BLaER1 (cell line): Measurements from ENCODE around the gene COX7C.

ENCODE experiments used
- H3K27ac ChIP-seq: shearing (Covaris generic); formaldehyde crosslinking; 2 replicates; pipeline ENCODE4 v1.8.1; 2022
- H3K27me3 ChIP-seq: shearing (Covaris generic); formaldehyde crosslinking; 2 replicates; pipeline ENCODE4 v1.8.1; 2022
- H3K36me3 ChIP-seq: shearing (Covaris generic); formaldehyde crosslinking; 2 replicates; pipeline ENCODE4 v1.8.1; 2022
- H3K4me1 ChIP-seq: shearing (Covaris generic); formaldehyde crosslinking; 2 replicates; pipeline ENCODE4 v1.8.1; 2022
- H3K4me2 ChIP-seq: shearing (Covaris generic); formaldehyde crosslinking; 2 replicates; pipeline ENCODE4 v1.8.1; 2022
- H3K4me3 ChIP-seq: shearing (Covaris generic); formaldehyde crosslinking; 2 replicates; pipeline ENCODE4 v1.8.1; 2022
- H3K9ac ChIP-seq: shearing (Covaris generic); formaldehyde crosslinking; 2 replicates; pipeline ENCODE4 v1.8.1; 2022
- H3K9me3 ChIP-seq: shearing (Covaris generic); formaldehyde crosslinking; 2 replicates; pipeline ENCODE4 v1.8.1; 2022
- H4K20me1 ChIP-seq: shearing (Covaris generic); formaldehyde crosslinking; 2 replicates; pipeline ENCODE4 v1.8.1; 2022
- Cebpa-rat ChIP-seq: shearing (Covaris generic); IDR thresholded peaks from 2 replicates; pipeline ENCODE4 v1.8.1; 2022

The COX7C gene

DNA sequence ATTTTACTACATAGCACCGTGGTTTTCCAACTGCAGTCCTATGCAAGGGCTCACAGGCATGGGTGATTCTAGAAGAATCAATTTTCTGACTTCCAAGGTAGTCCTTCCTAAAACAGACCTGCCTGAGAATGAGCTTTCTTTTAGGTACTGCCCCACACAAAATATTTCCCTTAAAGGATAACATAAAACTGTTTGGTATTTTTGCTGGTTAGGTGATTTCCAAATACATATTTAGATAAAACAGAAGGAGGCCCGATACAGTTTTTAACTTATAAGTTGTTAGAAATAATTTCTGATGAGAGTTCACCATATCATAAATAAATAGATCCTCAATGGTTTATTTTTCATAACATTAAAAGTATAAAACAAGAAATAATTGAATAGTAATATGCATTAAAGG, 46.4 kb downstream of the COX7C start:
- Histone ChIP-seq H3K4me1 (peaks cover 10% of the 10 kb centered on the region), H3K9me3 (no peaks in the 10 kb centered on the region), H4K20me1 (no peaks in the 10 kb centered on the region), H3K4me2 (no peak overlapping the region), H3K27me3 (no peaks in the 10 kb centered on the region), H3K9ac (no peak overlapping the region), H3K4me3 (no peak overlapping the region), H3K27ac (no peak overlapping the region), H3K36me3 (no peaks in the 10 kb centered on the region)
- TF ChIP-seq Cebpa-rat = no peak

DNA sequence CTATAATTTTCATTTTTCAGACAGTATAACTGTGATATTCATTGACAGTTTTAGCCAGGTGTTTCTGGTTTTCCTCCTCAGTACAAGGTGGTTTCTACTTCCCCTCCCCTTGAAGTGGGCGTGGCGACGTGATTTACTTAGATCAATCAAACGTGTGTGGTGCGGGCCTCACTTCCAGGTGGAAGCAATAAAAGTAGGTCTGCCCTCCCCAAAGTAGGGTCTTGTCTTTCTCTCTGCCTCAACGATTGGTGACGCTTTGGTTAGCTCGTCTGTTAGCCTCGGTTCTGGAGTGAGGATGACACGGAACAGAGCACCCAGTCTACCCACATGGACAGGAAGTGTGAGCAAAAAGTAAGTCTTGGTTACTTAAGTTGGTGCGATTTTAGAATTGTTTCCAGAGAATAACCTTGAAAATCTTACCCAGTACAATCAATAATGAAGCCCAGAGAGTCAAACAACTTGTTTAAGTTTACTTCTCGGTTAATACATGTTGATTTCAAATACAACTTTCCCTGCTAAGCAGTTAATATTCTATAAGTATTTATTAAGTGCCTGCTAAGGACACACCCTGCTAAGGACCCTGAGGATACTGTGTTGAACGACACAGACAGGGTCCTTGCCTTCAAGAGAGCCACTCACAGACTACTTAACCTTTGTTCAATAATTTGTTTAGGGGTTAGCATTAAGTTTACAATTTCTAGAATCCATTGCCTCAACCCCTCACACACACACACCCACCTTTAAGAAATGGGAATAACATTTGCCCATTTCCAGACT, 48.4 kb downstream of the COX7C start:
- Histone ChIP-seq H3K36me3 (no peaks in the 10 kb centered on the region), H3K4me2 (peak overlapping the region; percentile 56), H3K27ac (no peak overlapping the region), H3K4me3 (no peak overlapping the region), H3K27me3 (no peaks in the 10 kb centered on the region), H4K20me1 (no peaks in the 10 kb centered on the region), H3K9ac (no peak overlapping the region), H3K9me3 (no peaks in the 10 kb centered on the region), H3K4me1 (peaks cover 10% of the 10 kb centered on the region)
- TF ChIP-seq Cebpa-rat = no peak

DNA sequence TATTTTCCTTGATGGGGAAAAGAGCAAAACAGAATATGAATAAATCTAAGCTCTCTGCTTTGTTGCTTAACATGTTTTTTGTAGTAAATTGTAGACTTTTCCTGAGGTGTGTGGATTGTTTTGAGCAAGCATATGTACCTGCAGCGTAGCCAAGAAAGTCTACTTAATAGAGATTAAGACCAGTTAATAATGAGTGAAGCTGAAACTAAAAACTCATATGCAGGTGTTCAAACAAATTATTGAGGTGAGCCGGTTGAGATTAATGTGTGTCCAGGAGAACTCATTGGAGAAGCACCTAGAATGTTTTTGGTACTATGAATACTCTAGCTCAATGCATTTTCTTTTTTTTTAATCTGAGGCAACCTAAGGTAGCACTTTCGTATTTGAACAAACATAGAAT, 49.2 kb downstream of the COX7C start:
- no peak overlapping the region for H3K9ac ChIP-seq
- no peak overlapping the region for H3K27ac ChIP-seq
- H3K36me3 ChIP-seq = no peaks in the 10 kb centered on the region
- no peak overlapping the region for H3K4me2 ChIP-seq
- H4K20me1 ChIP-seq = no peaks in the 10 kb centered on the region
- H3K4me3 ChIP-seq = no peak overlapping the region
- H3K9me3 ChIP-seq = no peaks in the 10 kb centered on the region
- H3K27me3 ChIP-seq = no peaks in the 10 kb centered on the region
- peaks cover 10% of the 10 kb centered on the region for H3K4me1 ChIP-seq
- TF ChIP-seq Cebpa-rat = no peak
